DND-41 (cell line): ENCODE data around the gene TMEM150A.

ENCODE experiments used
- ATAC-seq: fragments of 200-7000 bp; cut with Tn5 transposase; 3 replicates; pipeline ENCODE4 v1.9.1; 2021; ENCODE audit warnings: low read depth; ENCODE audit not compliant: insufficient read depth
- DNase-seq: peaks from one replicate; pipeline ENCODE4 v3.0.0-alpha.2; 2020
- H2AFZ ChIP-seq: 2 replicates; pipeline ENCODE4 v1.6.0; 2012; ENCODE audit warnings: low read depth, low read length
- H3K27ac ChIP-seq: 2 replicates; pipeline ENCODE4 v1.5.1; 2012; ENCODE audit warnings: low read length, inconsistent platforms
- H3K27me3 ChIP-seq: fragments of 200-600 bp; sonication (generic); 2 replicates; pipeline ENCODE4 v1.6.0; 2012; ENCODE audit warnings: low read length, mild to moderate bottlenecking, inconsistent platforms; ENCODE audit not compliant: insufficient read depth, poor library complexity
- H3K36me3 ChIP-seq: 2 replicates; pipeline ENCODE4 v1.5.1; 2012; ENCODE audit warnings: low read length, inconsistent platforms; ENCODE audit not compliant: insufficient read depth
- H3K4me1 ChIP-seq: 2 replicates; pipeline ENCODE4 v1.5.1; 2012; ENCODE audit warnings: mild to moderate bottlenecking, low read length; ENCODE audit not compliant: insufficient read depth
- H3K4me2 ChIP-seq: 2 replicates; pipeline ENCODE4 v1.6.0; 2012; ENCODE audit warnings: mild to moderate bottlenecking, moderate library complexity, low read length, inconsistent platforms; ENCODE audit not compliant: insufficient read depth
- H3K4me3 ChIP-seq, 2 experiments: fragments of 200-600 bp in 1 of 2; shearing (Covaris generic) in 1 of 2; 2 replicates each; pipeline ENCODE4 v1.5.1; 2012 to 2016; ENCODE audit warnings: inconsistent platforms in 2 of 2, low read length in 2 of 2, mild to moderate bottlenecking in 2 of 2, low read depth in 1 of 2, moderate library complexity in 1 of 2
- H3K79me2 ChIP-seq: 2 replicates; pipeline ENCODE4 v1.6.0; 2012; ENCODE audit warnings: low read length, inconsistent platforms; ENCODE audit not compliant: insufficient read depth
- H3K9ac ChIP-seq: 2 replicates; pipeline ENCODE4 v1.6.0; 2012; ENCODE audit warnings: low read depth, mild to moderate bottlenecking, inconsistent platforms, low read length, moderate library complexity
- H3K9me3 ChIP-seq: 2 replicates; pipeline ENCODE4 v1.5.1; 2012; ENCODE audit warnings: low read length, moderate library complexity, mild to moderate bottlenecking, inconsistent platforms; ENCODE audit not compliant: insufficient read depth, severe bottlenecking
- H4K20me1 ChIP-seq: 2 replicates; pipeline ENCODE4 v1.6.0; 2012; ENCODE audit warnings: low read length; ENCODE audit not compliant: insufficient read depth
- EZH2 ChIP-seq: IDR thresholded peaks from 3 replicates; pipeline ENCODE4 v1.6.1; 2012; ENCODE audit warnings: borderline replicate concordance, low read depth, mild to moderate bottlenecking, moderate library complexity, low read length, inconsistent platforms; ENCODE audit not compliant: severe bottlenecking
- TF ChIP-seq, protein P1 (sequence below): IDR thresholded peaks from 2 replicates; pipeline ENCODE4 v1.5.1; 2012; ENCODE audit warnings: borderline replicate concordance, low read length, moderate library complexity, mild to moderate bottlenecking; ENCODE audit not compliant: poor library complexity, severe bottlenecking; ENCODE audit errors: extremely low read depth

TMEM150A gene

DNA sequence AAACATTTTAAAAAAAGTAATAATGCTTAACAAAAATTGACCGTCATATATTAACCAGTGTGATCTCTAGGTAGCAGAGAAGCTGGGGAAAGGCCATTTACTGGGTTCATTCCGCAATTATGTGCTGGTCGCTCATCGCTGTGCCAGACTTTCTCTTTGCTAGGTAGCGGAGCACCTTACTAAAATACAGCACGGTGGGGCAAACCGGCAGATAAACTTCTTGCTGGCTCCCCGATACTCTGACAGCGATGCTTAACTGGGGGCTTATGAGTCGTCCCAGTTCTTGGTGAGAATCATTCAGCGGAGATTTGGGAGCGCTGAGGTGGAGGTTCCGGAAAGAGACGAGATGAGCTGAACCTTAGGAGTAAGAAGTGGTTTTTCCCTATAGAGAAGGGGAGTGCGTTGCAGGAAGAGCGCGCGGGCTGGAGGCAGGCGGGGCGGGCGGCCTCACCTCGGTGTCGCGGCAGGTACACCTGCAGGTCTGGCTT is 8.8 kb upstream of the TMEM150A start:
- no peak for DNase-seq
- no peak for TF ChIP-seq EZH2
- no peaks in the 10 kb centered on the region for H3K27me3 ChIP-seq
- peaks cover 33% of the 10 kb centered on the region for H3K36me3 ChIP-seq
- peak overlapping the region; percentile 66 to 91 for H3K4me3 ChIP-seq
- peaks cover 38% of the 10 kb centered on the region for H3K79me2 ChIP-seq
- peak overlapping the region; percentile 87 for H3K4me2 ChIP-seq
- peaks cover 9% of the 10 kb centered on the region; the same call in 1 of the 2 replicates for H4K20me1 ChIP-seq
- H3K9ac ChIP-seq = peak overlapping the region; percentile 79
- H3K9me3 ChIP-seq = no peaks in the 10 kb centered on the region
- peak overlapping the region; percentile 98 for H2AFZ ChIP-seq
- peaks cover 33% of the 10 kb centered on the region for H3K4me1 ChIP-seq
- H3K27ac ChIP-seq = peak overlapping the region; percentile 96
- peak; percentile 1; the same call in 1 of the 3 replicates for ATAC-seq

DNA sequence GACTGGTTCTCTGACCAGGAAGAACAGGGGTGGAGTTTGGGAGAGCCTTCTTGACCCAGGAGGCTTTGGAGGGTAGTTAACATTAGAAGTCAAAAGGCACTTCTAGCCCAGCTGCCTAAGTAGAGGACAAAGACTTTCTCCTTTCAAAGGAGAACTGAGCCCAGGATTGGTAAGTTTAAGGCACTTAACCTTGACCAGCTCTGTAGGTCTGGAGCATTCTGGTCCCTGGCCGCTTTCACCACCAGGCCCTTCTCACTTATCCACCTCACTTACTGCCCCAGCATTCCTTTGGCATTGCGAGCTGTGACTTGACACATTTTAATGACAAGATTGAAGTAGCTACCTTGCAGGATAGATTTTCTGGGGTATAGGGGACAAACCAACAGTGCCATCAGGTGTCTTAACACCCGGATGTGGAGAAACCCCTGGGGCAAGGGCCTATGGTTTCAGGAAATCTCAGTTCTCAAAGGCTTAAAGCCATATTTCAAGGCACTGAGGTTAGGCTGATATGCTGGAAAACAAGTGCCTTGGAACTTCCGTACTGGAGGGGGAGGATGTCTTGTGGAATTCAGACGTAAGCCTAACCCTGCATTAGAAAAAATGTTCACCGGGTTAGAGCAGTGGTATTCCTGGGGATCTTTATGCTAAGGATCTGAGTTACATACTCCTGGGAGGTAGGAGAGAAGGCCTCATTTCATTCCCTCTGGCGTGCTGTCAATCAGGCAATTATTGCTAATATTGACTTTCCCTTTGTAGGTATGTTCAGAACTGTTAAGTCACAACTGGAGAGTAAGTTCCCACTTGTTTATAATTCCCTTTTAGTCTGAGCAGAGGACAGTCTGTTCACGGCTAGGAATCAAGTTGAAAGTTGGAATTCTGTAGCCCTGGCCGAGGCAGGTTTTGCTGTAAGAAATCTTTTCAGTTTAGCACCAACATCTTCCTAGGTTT is 5.0 kb upstream of the TMEM150A start:
- H3K36me3 ChIP-seq = peaks cover 30% of the 10 kb centered on the region
- no peak overlapping the region for H3K9ac ChIP-seq
- DNase-seq = no peak
- peaks cover 29% of the 10 kb centered on the region for H3K4me1 ChIP-seq
- H3K4me3 ChIP-seq = no peak overlapping the region
- TF ChIP-seq, protein P1, sequence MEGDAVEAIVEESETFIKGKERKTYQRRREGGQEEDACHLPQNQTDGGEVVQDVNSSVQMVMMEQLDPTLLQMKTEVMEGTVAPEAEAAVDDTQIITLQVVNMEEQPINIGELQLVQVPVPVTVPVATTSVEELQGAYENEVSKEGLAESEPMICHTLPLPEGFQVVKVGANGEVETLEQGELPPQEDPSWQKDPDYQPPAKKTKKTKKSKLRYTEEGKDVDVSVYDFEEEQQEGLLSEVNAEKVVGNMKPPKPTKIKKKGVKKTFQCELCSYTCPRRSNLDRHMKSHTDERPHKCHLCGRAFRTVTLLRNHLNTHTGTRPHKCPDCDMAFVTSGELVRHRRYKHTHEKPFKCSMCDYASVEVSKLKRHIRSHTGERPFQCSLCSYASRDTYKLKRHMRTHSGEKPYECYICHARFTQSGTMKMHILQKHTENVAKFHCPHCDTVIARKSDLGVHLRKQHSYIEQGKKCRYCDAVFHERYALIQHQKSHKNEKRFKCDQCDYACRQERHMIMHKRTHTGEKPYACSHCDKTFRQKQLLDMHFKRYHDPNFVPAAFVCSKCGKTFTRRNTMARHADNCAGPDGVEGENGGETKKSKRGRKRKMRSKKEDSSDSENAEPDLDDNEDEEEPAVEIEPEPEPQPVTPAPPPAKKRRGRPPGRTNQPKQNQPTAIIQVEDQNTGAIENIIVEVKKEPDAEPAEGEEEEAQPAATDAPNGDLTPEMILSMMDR = no peak
- no peak for TF ChIP-seq EZH2
- ATAC-seq = no peak
- peaks cover 34% of the 10 kb centered on the region for H3K79me2 ChIP-seq
- H3K27me3 ChIP-seq = peaks cover 8% of the 10 kb centered on the region
- H3K27ac ChIP-seq = no peak overlapping the region
- peaks cover 22% of the 10 kb centered on the region; the same call in 1 of the 2 replicates for H4K20me1 ChIP-seq
- H3K9me3 ChIP-seq = no peaks in the 10 kb centered on the region
- no peak overlapping the region for H2AFZ ChIP-seq
- no peak overlapping the region for H3K4me2 ChIP-seq

DNA sequence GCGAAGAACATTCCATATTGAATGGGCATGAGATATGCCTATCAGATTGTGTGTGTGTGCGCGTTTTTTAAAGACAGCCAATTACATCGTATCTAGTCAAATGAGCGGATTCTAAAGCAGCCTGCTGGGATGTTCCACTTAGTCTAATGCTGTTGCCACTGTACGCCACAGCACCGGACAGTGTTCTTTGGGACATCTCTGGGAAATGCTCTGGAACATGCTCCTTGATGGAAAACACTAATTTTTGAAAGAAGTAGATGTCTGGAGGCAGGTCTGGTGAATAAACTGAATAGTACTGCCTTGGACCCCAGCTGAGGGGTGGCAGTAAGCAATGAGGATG is 3.6 kb upstream of the TMEM150A start:
- no peak overlapping the region for H3K4me3 ChIP-seq

More for the DNA sequence above, 3.6 kb upstream of the TMEM150A start:
- DNase-seq (no peak), ATAC-seq (no peak)
- peaks cover 28% of the 10 kb centered on the region; the same call in 1 of the 2 replicates for H4K20me1 ChIP-seq
- peaks cover 30% of the 10 kb centered on the region for H3K36me3 ChIP-seq
- H3K4me2 ChIP-seq = no peak overlapping the region
- no peak overlapping the region for H3K9ac ChIP-seq
- peaks cover 19% of the 10 kb centered on the region for H3K79me2 ChIP-seq
- H3K27me3 ChIP-seq = peaks cover 10% of the 10 kb centered on the region
- no peak overlapping the region for H3K27ac ChIP-seq
- no peak overlapping the region for H2AFZ ChIP-seq
- peaks cover 31% of the 10 kb centered on the region for H3K4me1 ChIP-seq
- TF ChIP-seq, protein P1 = no peak
- TF ChIP-seq EZH2 = no peak
- H3K9me3 ChIP-seq = no peaks in the 10 kb centered on the region
